Activated naive CD8-positive, alpha-beta T cell (primary cell): ENCODE measurements around the gene MYO10.

Source experiments
- H3K27ac Mint-ChIP-seq: one replicate; pipeline ENCODE4 v1.8.0; 2021; ENCODE audit warnings: mixed read lengths
- H3K27me3 Mint-ChIP-seq: one replicate; pipeline ENCODE4 v1.8.0; 2021; ENCODE audit warnings: mixed read lengths
- H3K36me3 Mint-ChIP-seq: one replicate; pipeline ENCODE4 v1.8.0; 2021; ENCODE audit warnings: mixed read lengths
- H3K4me1 Mint-ChIP-seq: one replicate; pipeline ENCODE4 v1.8.0; 2021; ENCODE audit warnings: low read depth, mixed read lengths
- H3K4me3 Mint-ChIP-seq: one replicate; pipeline ENCODE4 v1.8.0; 2021; ENCODE audit warnings: mild to moderate bottlenecking, mixed read lengths
- H3K9me3 Mint-ChIP-seq: one replicate; pipeline ENCODE4 v1.8.0; 2021; ENCODE audit warnings: low read depth, mixed read lengths

MYO10 gene

GRCh38 chr5:16913187-16914107 lies 22.6 kb downstream of the MYO10 start:
- Mint-ChIP-seq H3K27me3 (no peaks in the 10 kb centered on the region), H3K27ac (no peak overlapping the region), H3K4me3 (no peak overlapping the region), H3K4me1 (no peaks in the 10 kb centered on the region), H3K36me3 (no peaks in the 10 kb centered on the region), H3K9me3 (peaks cover 3% of the 10 kb centered on the region)

- Mint-ChIP-seq H3K9me3 (peaks cover 3% of the 10 kb centered on the region), H3K4me3 (no peak overlapping the region), H3K4me1 (no peaks in the 10 kb centered on the region), H3K27ac (no peak overlapping the region), H3K36me3 (no peaks in the 10 kb centered on the region), H3K27me3 (no peaks in the 10 kb centered on the region)
Observed at GRCh38 chr5:16912080-16912479, 24.0 kb downstream of the MYO10 start.

- Mint-ChIP-seq H3K27ac (no peak overlapping the region), H3K36me3 (no peaks in the 10 kb centered on the region), H3K27me3 (no peaks in the 10 kb centered on the region), H3K4me1 (no peaks in the 10 kb centered on the region), H3K4me3 (no peak overlapping the region), H3K9me3 (peaks cover 3% of the 10 kb centered on the region)
Observed at GRCh38 chr5:16909464-16909863, 26.6 kb downstream of the MYO10 start.

- H3K9me3 Mint-ChIP-seq: peaks cover 3% of the 10 kb centered on the region
- no peaks in the 10 kb centered on the region for H3K27me3 Mint-ChIP-seq
- H3K4me3 Mint-ChIP-seq: no peak overlapping the region
- H3K4me1 Mint-ChIP-seq: no peaks in the 10 kb centered on the region
- H3K36me3 Mint-ChIP-seq: no peaks in the 10 kb centered on the region
- no peak overlapping the region for H3K27ac Mint-ChIP-seq
Observed at GRCh38 chr5:16907270-16907669, 28.8 kb downstream of the MYO10 start.

- Mint-ChIP-seq H3K4me1 (no peaks in the 10 kb centered on the region), H3K36me3 (no peaks in the 10 kb centered on the region), H3K9me3 (peaks cover 3% of the 10 kb centered on the region), H3K27ac (no peak overlapping the region), H3K4me3 (no peak overlapping the region), H3K27me3 (no peaks in the 10 kb centered on the region)
Observed at GRCh38 chr5:16906255-16906654, 29.8 kb downstream of the MYO10 start.

GRCh38 chr5:16903480-16904300 lies 32.4 kb downstream of the MYO10 start:
- Mint-ChIP-seq H3K4me1 (no peaks in the 10 kb centered on the region), H3K4me3 (no peak overlapping the region), H3K36me3 (no peaks in the 10 kb centered on the region), H3K27ac (no peak overlapping the region), H3K9me3 (peaks cover 2% of the 10 kb centered on the region), H3K27me3 (no peaks in the 10 kb centered on the region)

GRCh38 chr5:16902846-16903245 lies 33.2 kb downstream of the MYO10 start:
- H3K9me3 Mint-ChIP-seq: no peaks in the 10 kb centered on the region
- H3K4me3 Mint-ChIP-seq: no peak overlapping the region
- no peaks in the 10 kb centered on the region for H3K4me1 Mint-ChIP-seq
- H3K27ac Mint-ChIP-seq: no peak overlapping the region
- H3K36me3 Mint-ChIP-seq: no peaks in the 10 kb centered on the region
- H3K27me3 Mint-ChIP-seq: no peaks in the 10 kb centered on the region

GRCh38 chr5:16901021-16901644 lies 35.0 kb downstream of the MYO10 start:
- Mint-ChIP-seq H3K4me1 (no peaks in the 10 kb centered on the region), H3K4me3 (no peak overlapping the region), H3K9me3 (no peaks in the 10 kb centered on the region), H3K27me3 (no peaks in the 10 kb centered on the region), H3K27ac (no peak overlapping the region), H3K36me3 (no peaks in the 10 kb centered on the region)

GRCh38 chr5:16899171-16899570 lies 36.9 kb downstream of the MYO10 start:
- no peaks in the 10 kb centered on the region for H3K9me3 Mint-ChIP-seq
- H3K27ac Mint-ChIP-seq: no peak overlapping the region
- H3K27me3 Mint-ChIP-seq: no peaks in the 10 kb centered on the region
- no peaks in the 10 kb centered on the region for H3K4me1 Mint-ChIP-seq
- H3K36me3 Mint-ChIP-seq: no peaks in the 10 kb centered on the region
- no peak overlapping the region for H3K4me3 Mint-ChIP-seq

- H3K27ac Mint-ChIP-seq: no peak overlapping the region
- no peaks in the 10 kb centered on the region for H3K9me3 Mint-ChIP-seq
- no peak overlapping the region for H3K4me3 Mint-ChIP-seq
- H3K36me3 Mint-ChIP-seq: no peaks in the 10 kb centered on the region
- no peaks in the 10 kb centered on the region for H3K27me3 Mint-ChIP-seq
- H3K4me1 Mint-ChIP-seq: no peaks in the 10 kb centered on the region
Observed at GRCh38 chr5:16897800-16898199, 38.3 kb downstream of the MYO10 start.

- H3K36me3 Mint-ChIP-seq: no peaks in the 10 kb centered on the region
- no peaks in the 10 kb centered on the region for H3K27me3 Mint-ChIP-seq
- H3K4me1 Mint-ChIP-seq: no peaks in the 10 kb centered on the region
- H3K4me3 Mint-ChIP-seq: no peak overlapping the region
- H3K27ac Mint-ChIP-seq: no peak overlapping the region
- no peaks in the 10 kb centered on the region for H3K9me3 Mint-ChIP-seq
Observed at GRCh38 chr5:16897284-16897704, 38.8 kb downstream of the MYO10 start.

GRCh38 chr5:16896767-16897166 lies 39.3 kb downstream of the MYO10 start:
- no peaks in the 10 kb centered on the region for H3K4me1 Mint-ChIP-seq
- no peak overlapping the region for H3K27ac Mint-ChIP-seq
- H3K4me3 Mint-ChIP-seq: no peak overlapping the region
- H3K9me3 Mint-ChIP-seq: no peaks in the 10 kb centered on the region
- H3K27me3 Mint-ChIP-seq: no peaks in the 10 kb centered on the region
- H3K36me3 Mint-ChIP-seq: no peaks in the 10 kb centered on the region

GRCh38 chr5:16894236-16895057 lies 41.6 kb downstream of the MYO10 start:
- no peaks in the 10 kb centered on the region for H3K27me3 Mint-ChIP-seq
- H3K36me3 Mint-ChIP-seq: no peaks in the 10 kb centered on the region
- H3K4me1 Mint-ChIP-seq: no peaks in the 10 kb centered on the region
- H3K27ac Mint-ChIP-seq: no peak overlapping the region
- H3K4me3 Mint-ChIP-seq: no peak overlapping the region
- H3K9me3 Mint-ChIP-seq: no peaks in the 10 kb centered on the region

GRCh38 chr5:16891033-16891432 lies 45.1 kb downstream of the MYO10 start:
- H3K27me3 Mint-ChIP-seq: peaks cover 5% of the 10 kb centered on the region
- H3K9me3 Mint-ChIP-seq: no peaks in the 10 kb centered on the region
- H3K36me3 Mint-ChIP-seq: no peaks in the 10 kb centered on the region
- no peak overlapping the region for H3K4me3 Mint-ChIP-seq
- H3K27ac Mint-ChIP-seq: no peak overlapping the region
- H3K4me1 Mint-ChIP-seq: no peaks in the 10 kb centered on the region
